ENCODE results near the gene TAF4. TPM values are rescaled to one million over a fixed set of nuclear protein-coding genes. Genes with fewer than 3 reads are reported as not detected.

The TAF4 gene
- total RNA-seq, 2 donors from 2014 or later: 25.5 to 39.9 TPM

- H3K27ac ChIP-seq (ENCODE audit: low read depth, low read length): no peak overlapping the region
- no peak overlapping the region for H3K4me3 Mint-ChIP-seq
These were observed 22.8 kb upstream of the TAF4 start for GRCh38 chr20:62088258-62089127.

GRCh38 chr20:62087632-62088031 lies 22.0 kb upstream of the TAF4 start:
- Histone ChIP-seq H3K36me3 (ENCODE audit: control insufficient read depth, insufficient read depth, low read length) (no peaks in the 10 kb centered on the region), H3K4me3 (ENCODE audit: low read length) (no peak overlapping the region), H3K27me3 (ENCODE audit: control insufficient read depth, insufficient read depth, low read length, poor library complexity, severe bottlenecking) (no peaks in the 10 kb centered on the region), H3K9me3 (ENCODE audit: control insufficient read depth, low read length) (peaks cover 1% of the 10 kb centered on the region), H3K9ac (ENCODE audit: extremely low read depth, low read length, poor library complexity, severe bottlenecking) (no peak overlapping the region), H3K4me1 (ENCODE audit: control insufficient read depth, insufficient read depth, low read length) (no peaks in the 10 kb centered on the region), H3K27ac (ENCODE audit: low read depth, low read length) (no peak overlapping the region)
- H3K9me3 Mint-ChIP-seq: peaks cover 3% of the 10 kb centered on the region
- no peak overlapping the region for H3K4me3 Mint-ChIP-seq
- WGBS, 2 experiments (ENCODE audit: insufficient coverage in 1 of 2, insufficient read length in 1 of 2): 93 to 98% methylated on average over 13 to 17 of the region's 17 CpGs
- no peaks in the 10 kb centered on the region for H3K4me1 Mint-ChIP-seq
- no peak overlapping the region for H3K27ac Mint-ChIP-seq
- no peaks in the 10 kb centered on the region for H3K36me3 Mint-ChIP-seq (ENCODE audit: low read depth)
- DNase-seq: no peak
- no peak for TF ChIP-seq CTCF (conservative IDR thresholded peaks at IDR 0.05)
- no peaks in the 10 kb centered on the region for H3K27me3 Mint-ChIP-seq (ENCODE audit: insufficient read depth)

More at GRCh38 chr20:62088258-62089127, 22.8 kb upstream of the TAF4 start:
- Mint-ChIP-seq H3K9me3 (peaks cover 8% of the 10 kb centered on the region), H3K27me3 (ENCODE audit: insufficient read depth) (no peaks in the 10 kb centered on the region), H3K4me1 (no peaks in the 10 kb centered on the region), H3K27ac (no peak overlapping the region), H3K36me3 (ENCODE audit: low read depth) (no peaks in the 10 kb centered on the region)
- Histone ChIP-seq H3K27me3 (ENCODE audit: control insufficient read depth, insufficient read depth, low read length, poor library complexity, severe bottlenecking) (no peaks in the 10 kb centered on the region), H3K36me3 (ENCODE audit: control insufficient read depth, insufficient read depth, low read length) (no peaks in the 10 kb centered on the region), H3K4me3 (ENCODE audit: low read length) (no peak overlapping the region), H3K9me3 (ENCODE audit: control insufficient read depth, low read length) (peaks cover 9% of the 10 kb centered on the region), H3K4me1 (ENCODE audit: control insufficient read depth, insufficient read depth, low read length) (no peaks in the 10 kb centered on the region), H3K9ac (ENCODE audit: extremely low read depth, low read length, poor library complexity, severe bottlenecking) (no peak overlapping the region)
- DNase-seq: peak; percentile 63
- WGBS, 2 experiments (ENCODE audit: insufficient coverage in 1 of 2, insufficient read length in 1 of 2): 72 to 78% methylated on average over 9 to 13 of the region's 15 CpGs
- no peak for TF ChIP-seq CTCF (conservative IDR thresholded peaks at IDR 0.05)

GRCh38 chr20:62087227-62087626 lies 21.5 kb upstream of the TAF4 start:
- TF ChIP-seq CTCF (conservative IDR thresholded peaks at IDR 0.05): no peak
- 64 to 74% methylated on average over 8 to 11 of the region's 11 CpGs for WGBS, 2 experiments (ENCODE audit: insufficient coverage in 1 of 2, insufficient read length in 1 of 2)
- no peaks in the 10 kb centered on the region for H3K27me3 Mint-ChIP-seq (ENCODE audit: insufficient read depth)

More at GRCh38 chr20:62087227-62087626, 21.5 kb upstream of the TAF4 start:
- Mint-ChIP-seq H3K27ac (no peak overlapping the region), H3K4me1 (no peaks in the 10 kb centered on the region), H3K36me3 (ENCODE audit: low read depth) (no peaks in the 10 kb centered on the region), H3K9me3 (peaks cover 2% of the 10 kb centered on the region), H3K4me3 (no peak overlapping the region)
- H3K9me3 ChIP-seq (ENCODE audit: control insufficient read depth, low read length): no peaks in the 10 kb centered on the region
- no peaks in the 10 kb centered on the region for H3K27me3 ChIP-seq (ENCODE audit: control insufficient read depth, insufficient read depth, low read length, poor library complexity, severe bottlenecking)
- H3K9ac ChIP-seq (ENCODE audit: extremely low read depth, low read length, poor library complexity, severe bottlenecking): no peak overlapping the region
- H3K4me3 ChIP-seq (ENCODE audit: low read length): no peak overlapping the region
- DNase-seq: peak; percentile 66
- no peaks in the 10 kb centered on the region for H3K36me3 ChIP-seq (ENCODE audit: control insufficient read depth, insufficient read depth, low read length)
- H3K4me1 ChIP-seq (ENCODE audit: control insufficient read depth, insufficient read depth, low read length): no peaks in the 10 kb centered on the region
- H3K27ac ChIP-seq (ENCODE audit: low read depth, low read length): no peak overlapping the region

Measured in endodermal cell (in vitro differentiated cells).